Esophagus muscularis mucosa (tissue), 4 donors: Measurements from ENCODE around the gene CAPG.

Experiments
- EP300 ChIP-seq: sonication (generic); formaldehyde crosslinking; IDR thresholded peaks from one replicate; pipeline ENCODE4 v1.6.1; 2017; ENCODE audit warnings: antibody characterized with exemption
- POLR2A ChIP-seq: fragments of 450-650 bp; IDR thresholded peaks from one replicate; pipeline ENCODE4 v1.6.1; 2017; ENCODE audit warnings: antibody characterized with exemption, moderate library complexity, mild to moderate bottlenecking, low read depth
- POLR2AphosphoS5 ChIP-seq, 2 donors: sonication (generic); formaldehyde crosslinking; IDR thresholded peaks; one replicate each; pipeline ENCODE4 v1.6.1; 2017; ENCODE audit warnings: antibody characterized with exemption in 2 of 2
- TF ChIP-seq, protein P1 (sequence below), 3 experiments: fragments of 200-600 bp in 2 of 3; fragments of 450-650 bp in 1 of 3; sonication (generic) in 2 of 3; IDR thresholded peaks; one replicate each; pipeline ENCODE4 v1.5.1; 2017 to 2019; ENCODE audit warnings: antibody characterized with exemption in 3 of 3, mild to moderate bottlenecking in 2 of 3, moderate library complexity in 1 of 3

DNA sequence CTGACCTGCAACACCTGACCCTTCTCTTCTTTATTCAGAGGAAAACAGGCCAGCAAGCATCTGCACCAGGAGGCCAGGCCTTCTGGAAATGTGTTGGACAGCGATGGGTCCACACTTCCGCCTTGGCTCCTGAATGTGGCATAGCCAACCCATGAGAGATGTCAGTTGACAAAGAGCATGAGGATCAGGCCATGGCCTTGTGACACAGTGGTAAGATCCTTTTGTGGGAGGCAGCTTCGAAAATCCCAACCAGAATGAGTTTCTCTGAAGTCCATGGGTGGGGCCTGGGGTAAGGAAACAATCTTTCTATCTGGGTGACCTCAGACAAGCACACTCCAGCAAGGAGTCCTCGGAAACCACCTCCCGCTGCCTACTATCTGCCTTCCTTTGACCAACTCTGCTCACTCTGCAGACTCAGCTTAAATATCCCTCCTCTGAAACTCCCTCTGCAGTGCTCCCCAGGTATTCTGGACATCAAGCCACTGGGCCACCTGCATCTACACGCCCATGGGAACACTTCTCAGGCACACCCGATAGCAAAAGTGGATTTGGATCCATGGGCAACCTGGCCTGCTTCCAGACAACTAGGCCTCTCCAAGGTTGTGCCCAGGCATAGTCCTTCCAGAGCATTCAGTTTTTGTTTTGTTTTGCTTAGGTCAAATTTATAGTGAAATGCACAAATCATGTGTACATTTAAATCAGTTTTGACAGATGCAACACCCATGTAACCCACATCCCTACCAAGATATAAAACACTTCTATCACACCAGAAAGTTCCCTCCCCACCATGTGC, 4.8 kb upstream of the CAPG start:
- TF ChIP-seq, protein P1, sequence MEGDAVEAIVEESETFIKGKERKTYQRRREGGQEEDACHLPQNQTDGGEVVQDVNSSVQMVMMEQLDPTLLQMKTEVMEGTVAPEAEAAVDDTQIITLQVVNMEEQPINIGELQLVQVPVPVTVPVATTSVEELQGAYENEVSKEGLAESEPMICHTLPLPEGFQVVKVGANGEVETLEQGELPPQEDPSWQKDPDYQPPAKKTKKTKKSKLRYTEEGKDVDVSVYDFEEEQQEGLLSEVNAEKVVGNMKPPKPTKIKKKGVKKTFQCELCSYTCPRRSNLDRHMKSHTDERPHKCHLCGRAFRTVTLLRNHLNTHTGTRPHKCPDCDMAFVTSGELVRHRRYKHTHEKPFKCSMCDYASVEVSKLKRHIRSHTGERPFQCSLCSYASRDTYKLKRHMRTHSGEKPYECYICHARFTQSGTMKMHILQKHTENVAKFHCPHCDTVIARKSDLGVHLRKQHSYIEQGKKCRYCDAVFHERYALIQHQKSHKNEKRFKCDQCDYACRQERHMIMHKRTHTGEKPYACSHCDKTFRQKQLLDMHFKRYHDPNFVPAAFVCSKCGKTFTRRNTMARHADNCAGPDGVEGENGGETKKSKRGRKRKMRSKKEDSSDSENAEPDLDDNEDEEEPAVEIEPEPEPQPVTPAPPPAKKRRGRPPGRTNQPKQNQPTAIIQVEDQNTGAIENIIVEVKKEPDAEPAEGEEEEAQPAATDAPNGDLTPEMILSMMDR (IDR thresholded peaks at IDR 0.05) = no peak
- TF ChIP-seq EP300 (no peak), POLR2A (no peak), POLR2AphosphoS5 (IDR thresholded peaks at IDR 0.05) (no peak)
